Hematopoietic multipotent progenitor cell treated with erythropoietin and hydrocortisone succinate and interleukin-3 and kit ligand, for 17 days (in vitro differentiated cells): ENCODE results near the gene TCEA2.

Experiments used
- DNase-seq: peaks from one replicate; pipeline ENCODE4 v3.0.0-alpha.2; 2015; ENCODE audit warnings: low spot score

TCEA2 gene

DNA sequence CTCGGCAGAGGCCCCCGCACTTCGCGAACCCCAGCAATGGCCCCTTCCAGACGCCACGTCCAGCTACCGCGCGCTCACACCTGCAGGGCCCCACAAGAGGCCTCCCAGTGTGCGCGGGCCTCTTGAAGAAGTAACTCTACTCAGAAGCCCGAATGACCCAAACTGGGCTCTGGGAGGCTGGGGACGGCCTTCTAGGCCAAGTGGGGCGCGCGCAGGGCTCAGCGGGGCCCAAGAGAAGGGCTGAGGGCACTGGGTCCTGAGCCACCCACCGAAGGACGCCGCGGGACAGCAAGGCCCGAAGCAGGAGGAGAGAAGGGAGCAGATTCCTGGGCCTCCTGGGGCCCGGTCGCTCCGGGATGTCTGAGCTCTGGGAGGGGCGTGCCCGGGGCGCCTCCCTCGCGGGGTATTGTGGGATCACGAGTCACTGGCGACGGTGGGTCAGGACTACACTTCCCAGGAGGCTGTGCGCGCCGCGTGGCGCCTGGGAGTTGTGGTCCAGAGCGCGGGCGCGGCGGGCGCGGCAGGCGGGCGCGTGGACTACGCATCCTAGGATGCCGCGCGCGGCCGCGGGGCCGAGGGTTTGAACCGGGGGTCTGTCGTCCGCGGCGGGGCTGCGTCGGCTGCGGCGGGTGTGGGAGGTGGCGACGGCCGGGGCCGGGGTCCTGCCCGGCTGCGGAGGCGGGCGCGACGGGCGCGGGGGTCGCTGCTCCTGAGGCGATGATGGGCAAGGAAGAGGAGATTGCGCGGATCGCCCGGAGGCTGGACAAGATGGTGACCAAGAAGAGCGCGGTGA, at the start of gene TCEA2:
TCEA2 (plus strand) TSS at position 603 of the 793 bp plus-strand sequence; CDS start at position 718, 115 bp downstream.
- DNase-seq: peak; percentile 79

DNA sequence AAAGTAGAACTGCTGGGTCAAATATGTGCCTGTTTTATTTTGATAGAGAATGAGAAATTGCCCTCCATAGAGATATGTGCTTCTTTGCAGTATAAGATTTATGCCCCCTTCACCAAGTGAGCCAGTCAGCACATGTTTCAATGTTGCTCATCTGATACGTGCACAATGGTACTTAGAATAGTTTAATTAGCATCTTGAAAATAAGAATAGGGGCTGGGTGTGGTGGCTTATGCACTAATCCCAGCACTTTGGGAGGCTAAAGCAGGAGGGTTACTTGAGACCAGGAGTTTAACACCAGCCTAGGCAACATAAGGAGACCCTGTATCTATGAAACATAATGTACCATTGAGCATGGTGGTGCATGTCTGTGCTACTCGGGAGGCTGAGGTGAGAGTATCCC, 47.4 kb upstream of the TCEA2 start:
- DNase-seq: no peak

DNA sequence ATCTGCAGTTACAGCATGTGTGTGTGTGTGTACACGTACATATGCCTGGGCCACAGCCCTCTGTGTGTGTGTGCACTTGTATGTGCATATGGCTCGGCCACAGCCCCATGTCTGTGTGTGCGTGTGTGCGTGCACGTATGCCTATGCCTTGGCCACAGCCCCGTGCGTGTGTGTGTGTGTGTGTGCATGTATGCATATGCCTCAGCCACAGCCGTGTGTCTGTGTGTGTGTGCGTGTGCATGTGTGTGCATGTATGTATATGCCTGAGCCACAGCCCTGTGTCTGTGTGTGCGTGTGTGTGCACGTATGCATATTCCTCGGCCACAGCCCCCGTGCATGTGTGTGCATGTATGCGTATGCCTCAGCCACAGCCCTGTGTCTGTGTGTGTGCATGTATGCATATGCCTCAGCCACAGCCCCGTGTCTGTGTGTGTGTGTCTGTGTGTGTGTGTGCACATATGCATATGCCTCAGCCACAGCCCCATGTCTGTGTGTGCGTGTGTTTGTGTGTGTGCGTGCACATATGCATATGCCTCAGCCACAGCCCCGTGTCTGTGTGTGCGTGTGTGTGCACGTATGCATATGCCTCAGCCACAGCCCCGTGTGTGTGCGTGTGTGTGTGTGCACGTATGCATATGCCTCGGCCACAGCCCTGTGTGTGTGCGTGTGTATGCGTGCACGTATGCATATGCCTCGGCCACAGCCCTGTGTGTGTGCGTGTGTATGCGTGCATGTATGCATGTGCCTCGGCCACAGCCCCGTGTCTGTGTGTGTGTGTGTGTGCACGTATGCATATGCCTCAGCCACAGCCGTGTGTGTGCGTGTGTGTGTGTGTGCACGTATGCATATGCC, 41.6 kb upstream of the TCEA2 start:
- no peak for DNase-seq

DNA sequence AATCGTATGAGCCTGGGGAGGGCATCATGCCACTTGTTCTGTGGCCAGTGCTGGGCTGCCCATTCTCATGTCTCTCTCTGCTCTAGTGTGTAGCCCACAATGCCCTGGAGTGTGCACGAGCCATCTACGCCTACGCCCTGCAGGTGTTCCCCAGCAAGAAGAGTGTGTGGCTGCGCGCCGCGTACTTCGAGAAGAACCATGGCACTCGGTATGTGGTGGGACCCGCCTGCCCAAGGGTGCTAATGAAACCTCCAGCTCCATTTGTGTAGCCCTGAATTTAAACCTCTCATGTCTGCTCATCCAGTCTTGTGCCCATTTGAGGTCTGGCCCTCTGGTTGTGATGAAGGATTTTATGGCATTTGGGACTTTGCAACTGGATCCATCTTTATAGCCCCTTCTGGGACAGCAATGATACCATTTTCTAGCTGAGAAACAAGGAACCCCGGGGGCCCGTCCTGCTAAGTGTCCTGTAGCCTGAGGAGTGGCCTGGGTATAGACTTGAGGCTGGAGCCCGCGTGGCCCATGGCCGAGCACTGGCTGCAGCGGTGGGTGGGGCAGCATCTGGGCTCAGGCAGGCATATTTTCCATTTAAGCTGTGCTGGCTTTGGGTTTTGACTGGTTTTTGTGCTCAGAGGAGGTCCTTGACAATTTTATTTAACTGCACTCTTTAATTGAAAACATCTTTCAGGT, 40.2 kb upstream of the TCEA2 start:
- DNase-seq: no peak

DNA sequence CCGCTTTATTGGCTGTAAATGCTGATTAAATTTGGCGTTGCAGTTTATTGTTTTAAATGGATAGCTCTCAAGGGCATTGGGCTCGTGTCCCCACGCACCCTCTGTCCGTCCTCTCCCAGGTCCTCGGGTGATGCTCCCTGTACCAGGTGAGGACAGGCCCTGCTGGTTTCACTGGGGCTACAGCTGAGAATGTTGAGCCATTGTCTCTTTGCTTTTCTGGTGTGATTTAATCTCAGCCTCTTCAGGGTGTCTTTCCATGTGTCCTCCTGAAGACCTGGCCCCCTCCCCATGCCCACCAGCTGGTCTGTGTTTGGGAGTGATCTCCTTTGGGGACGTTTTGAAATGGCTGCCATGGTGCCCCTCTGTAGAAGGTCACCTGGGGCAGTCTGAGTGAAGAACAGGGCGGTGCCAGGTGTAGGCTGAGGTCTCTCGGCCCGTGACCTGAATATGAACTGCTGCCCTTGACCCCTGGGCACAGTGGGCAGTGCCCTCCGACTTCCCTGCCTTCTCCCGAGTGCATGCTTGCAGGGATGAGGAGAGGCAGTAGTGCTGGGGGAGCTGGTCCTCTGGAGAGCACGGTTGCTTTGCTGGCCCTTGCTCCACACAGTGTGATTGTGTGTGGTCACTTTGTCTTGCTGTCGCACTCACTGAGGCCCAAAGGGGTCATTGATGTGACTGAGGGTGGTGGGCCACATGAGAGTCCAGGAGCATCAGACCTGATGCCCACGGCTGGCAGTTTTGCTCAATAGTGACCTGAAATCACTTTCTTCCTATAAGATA, 39.4 kb upstream of the TCEA2 start:
- DNase-seq: no peak

DNA sequence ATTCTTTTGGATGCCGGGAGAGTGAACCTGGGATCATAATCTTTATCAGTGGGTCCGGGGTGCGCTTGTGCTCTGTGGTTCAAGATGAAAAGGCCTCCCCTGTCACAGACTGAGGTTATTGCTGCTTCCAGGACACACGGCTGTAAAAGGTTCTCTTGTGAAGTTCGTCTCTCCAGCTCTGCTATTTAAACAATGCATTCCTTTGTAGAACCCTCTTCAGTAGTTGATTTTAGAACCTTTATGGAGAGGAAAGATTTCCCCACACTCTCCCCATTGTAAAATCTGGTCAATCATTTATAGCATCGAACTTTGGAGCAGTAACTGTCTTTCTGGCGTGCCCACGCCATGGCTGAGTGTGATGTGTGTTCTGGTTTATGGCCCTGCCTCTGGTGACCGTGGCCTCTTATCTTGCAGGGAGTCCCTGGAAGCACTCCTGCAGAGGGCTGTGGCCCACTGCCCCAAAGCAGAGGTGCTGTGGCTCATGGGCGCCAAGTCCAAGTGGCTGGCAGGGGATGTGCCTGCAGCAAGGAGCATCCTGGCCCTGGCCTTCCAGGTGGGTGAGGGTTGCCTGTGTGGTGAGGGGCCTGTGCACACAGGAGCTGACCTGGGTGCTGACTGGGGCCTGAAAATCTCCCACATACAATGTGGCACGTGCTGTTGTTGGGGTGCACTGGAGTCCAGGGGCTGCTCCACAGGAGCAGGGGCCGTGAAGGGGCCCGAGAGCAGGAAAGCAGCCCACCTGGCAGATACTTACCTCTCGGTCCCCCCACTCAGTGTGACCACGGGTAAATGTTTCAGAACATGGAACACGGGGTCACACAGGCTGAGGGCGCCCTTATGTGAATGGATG, 38.6 kb upstream of the TCEA2 start:
- DNase-seq: no peak

DNA sequence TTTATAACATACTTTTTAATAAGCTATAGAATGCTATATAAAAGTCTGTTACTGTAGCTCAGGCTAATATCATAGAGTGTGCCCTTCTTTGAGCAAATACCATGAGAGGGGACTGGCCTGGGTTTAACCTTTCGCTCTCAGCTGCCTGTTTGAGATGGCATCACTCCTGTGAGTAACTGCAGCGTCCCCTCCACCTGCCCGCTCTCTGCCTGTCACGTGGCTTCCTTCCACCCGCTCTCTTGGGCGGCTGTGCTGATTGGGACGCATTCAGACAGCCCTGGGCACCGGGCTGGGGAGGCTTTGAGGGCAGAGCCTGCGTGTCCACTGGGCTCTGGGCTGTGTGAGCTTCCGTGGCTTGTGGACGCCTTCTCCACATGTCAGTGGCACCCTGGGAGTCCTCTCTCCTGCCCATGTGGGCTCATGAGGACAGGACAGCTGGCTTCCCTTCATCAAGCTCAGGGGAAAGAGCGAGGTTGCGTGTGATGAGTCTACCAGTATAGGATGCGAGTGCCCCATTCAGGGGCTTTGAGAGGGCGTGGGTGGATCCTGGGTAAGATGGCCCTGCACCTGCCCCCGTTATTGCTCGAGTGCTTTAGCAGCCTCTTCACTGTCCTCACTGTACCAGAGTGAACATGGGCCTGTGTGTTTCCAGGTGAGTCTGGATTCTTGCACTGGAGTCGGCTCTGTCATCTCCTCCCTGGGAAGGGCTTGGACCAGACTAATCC, 37.7 kb upstream of the TCEA2 start:
- DNase-seq: no peak

DNA sequence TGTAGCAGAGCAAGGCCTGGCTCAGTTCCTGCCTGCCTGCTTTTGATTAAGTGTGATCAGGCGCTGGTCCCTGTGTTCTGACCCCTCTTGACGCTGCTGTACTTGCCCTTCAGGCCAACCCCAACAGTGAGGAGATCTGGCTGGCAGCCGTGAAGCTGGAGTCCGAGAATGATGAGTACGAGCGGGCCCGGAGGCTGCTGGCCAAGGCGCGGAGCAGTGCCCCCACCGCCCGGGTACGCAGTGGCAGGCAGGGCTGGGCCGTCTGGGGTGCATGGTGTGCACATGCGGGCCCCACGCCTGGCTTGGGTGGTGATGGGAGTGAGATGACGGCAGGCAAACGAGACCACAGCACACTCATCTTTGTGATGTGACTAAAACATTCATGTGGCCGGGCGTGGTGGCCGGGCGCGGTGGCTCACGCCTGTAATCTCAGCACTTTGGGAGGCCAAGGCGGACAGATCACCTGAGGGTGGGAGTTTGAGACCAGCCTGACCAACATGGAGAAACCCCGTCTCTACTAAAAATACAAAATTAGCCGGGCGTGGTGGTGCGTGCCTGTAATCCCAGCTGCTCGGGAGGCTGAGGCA, 37.1 kb upstream of the TCEA2 start:
- DNase-seq: no peak

DNA sequence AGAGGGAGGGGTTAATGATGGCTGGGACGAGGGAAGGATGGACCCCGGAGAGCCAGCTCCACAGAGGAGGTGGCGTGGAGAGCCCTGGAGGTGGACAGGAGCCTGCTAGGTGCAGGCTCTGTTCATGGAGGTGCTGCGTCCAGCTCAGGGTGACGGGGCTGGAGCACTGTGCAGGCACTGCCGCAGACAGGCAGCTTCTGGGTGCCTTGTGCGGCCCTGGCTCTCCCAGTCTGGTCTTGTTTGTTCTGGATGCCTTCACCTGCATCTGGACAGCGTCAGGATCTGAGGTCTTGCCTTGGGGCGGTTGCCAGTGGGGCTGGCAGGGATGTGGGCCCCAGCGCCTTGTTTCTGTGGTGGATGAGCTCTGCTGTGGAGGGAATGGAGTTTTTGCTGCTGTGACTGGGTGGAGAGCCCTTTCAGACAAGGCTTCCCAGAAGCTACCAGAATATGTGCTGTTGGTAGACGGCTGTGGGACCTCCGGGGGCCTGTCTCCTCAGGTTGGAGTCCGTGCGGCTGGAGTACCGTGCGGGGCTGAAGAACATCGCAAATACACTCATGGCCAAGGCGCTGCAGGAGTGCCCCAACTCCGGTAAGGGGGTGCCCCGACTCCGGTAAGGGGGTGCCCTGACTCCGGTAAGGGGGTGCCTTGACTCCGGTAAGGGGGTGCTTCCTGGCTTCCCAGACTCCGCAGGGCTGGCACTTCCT, 34.9 kb upstream of the TCEA2 start:
- DNase-seq: no peak

DNA sequence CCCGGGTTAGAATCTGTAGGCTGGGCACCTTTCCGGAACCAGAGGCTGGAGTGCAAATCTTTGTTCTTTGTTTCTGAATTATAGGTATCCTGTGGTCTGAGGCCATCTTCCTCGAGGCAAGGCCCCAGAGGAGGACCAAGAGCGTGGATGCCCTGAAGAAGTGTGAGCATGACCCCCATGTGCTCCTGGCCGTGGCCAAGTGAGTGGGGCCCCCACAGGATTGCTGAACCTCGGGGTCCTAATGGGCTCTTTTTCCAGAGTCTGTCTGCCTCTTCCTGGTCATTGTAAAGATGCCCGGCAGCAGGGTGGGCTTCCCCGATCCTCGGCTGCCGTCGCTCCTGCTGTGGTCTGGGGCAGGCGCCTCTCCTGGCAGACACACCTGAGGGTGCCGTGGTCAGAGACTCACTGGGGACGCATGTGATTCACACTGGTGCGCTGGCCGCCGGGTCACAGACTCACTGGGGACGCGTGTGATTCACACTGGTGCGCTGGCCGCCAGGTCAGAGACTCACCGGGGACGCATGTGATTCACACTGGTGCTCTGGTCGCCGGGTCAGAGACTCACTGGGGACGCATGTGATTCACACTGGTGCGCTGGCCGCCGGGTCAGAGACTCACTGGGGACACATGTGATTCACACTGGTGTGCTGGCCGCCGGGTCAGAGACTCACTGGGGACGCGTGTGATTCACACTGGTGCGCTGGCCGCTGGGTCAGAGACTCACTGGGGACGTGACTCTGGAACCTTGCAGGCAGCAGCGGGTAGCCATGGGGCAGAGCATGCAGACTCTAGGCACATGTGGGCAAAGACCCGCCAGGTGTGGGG, 33.5 kb upstream of the TCEA2 start:
- no peak for DNase-seq

DNA sequence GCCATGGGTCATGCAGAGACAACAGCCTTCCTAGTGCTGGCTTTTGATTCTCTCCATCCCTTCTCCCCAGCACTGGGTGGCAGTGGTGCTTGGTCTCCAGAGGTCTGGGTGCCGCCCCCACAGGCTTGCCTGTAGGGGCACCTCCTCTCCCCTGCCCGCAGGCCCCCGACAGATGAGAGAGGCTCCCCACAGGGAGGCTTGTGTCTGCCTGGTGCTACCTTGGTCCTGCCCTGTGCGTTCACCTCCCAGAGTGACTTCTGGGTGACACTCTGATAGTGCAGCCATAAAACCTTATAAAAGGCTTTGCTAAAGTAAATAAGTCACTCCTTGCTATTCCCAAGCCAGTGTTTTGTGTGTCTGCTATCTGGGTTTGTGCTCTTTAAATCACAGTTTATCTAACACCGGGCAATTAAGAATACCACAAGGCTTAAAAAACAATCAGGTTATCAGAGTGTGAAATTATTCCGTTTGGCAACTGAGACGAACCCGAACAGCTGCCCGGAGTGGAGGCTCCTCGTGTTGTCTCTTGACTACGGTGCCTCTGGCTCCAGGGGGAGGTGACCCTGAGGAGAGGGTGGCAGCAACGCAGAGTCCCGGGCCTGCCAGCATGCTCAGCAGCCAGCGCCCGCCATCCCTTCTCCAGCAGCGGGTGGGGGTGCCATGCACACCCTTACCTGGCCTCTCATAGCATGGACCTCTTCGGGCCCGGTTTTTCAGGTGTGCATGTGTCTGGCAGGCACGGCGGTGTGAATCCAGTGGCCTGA, 32.4 kb upstream of the TCEA2 start:
- no peak for DNase-seq

DNA sequence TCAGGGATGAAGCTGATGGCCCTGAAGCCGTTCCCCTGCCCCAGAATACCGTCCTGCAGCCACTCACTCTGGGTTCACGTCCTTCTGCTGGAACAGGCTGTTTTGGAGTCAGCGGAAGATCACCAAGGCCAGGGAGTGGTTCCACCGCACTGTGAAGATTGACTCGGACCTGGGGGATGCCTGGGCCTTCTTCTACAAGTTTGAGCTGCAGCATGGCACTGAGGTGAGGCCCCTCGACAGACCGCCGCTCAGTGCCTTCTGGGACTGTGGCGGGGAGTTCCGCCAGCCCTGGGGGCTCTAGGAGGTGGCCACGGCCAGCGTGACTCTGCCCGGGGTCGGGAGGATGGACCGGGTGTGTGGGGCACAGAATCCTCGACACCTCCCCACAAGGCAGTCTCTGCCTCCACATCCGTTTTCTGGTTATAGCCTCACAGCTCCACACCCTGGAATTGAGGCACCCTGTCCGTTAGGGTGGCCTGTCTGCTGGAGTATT, 31.1 kb upstream of the TCEA2 start:
- DNase-seq: no peak

DNA sequence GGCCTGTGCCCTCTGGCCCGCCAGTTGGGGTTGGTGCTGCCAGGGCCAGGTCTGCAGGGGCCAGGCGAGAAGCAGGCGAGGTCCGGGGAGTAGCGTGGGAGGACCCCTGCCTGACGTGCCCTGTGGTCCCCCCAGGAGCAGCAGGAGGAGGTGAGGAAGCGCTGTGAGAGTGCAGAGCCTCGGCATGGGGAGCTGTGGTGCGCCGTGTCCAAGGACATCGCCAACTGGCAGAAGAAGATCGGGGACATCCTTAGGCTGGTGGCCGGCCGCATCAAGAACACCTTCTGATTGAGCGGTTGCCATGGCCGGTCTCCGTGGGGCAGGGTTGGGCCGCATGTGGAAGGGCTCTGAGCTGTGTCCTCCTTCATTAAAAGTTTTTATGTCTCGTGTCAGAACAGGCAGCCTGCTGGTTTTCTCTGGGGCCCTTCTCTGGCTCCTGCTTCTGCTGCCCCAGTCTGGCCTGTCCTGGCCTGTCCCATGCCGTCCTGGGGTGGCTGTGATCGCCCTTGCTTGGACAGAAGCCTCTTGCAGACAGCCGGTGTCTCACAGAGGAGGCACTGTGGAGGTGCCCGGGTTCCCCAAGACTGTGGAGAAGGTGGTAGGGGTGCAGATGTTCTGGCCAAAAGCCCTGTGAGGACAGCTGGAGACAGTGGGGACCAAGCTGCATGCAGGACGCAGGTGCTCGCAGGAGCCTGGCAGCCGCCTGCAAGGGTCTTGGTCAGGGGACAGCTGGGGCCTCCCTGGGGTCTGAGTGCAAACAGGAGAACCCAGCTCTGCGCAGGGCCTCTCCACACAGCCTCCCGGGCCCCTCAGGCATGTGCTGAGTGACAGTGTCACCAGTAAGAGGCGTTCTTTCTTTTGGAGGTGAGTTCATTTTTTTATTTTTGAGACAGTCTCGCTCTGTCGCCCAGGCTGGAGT, 30.0 kb upstream of the TCEA2 start:
- DNase-seq: no peak

DNA sequence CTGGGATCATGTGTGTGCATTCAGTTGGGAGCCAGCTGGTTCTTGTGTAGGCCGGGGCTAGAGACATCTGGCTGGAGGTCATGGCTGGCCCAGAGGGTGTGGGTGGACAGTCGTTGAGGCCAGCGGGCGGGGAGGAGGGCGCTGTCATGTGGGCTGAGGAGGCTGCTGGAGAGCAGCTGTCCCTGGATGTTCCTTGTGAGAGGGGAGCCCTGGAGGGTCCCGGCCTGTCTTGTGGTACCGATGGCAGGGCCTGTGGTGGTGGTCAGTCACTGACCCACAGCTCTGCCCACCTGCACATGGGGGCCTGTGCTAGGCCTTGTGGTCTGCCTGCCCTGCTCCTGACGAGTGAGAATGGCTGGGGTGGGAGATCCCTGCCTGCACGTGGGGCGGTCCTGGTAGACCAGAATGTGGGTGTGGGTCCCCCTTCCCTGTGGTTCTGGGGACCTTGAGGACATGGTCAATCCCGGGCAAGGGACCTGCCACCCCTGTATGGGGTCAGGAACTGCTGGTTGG, 29.0 kb upstream of the TCEA2 start:
- DNase-seq: no peak

DNA sequence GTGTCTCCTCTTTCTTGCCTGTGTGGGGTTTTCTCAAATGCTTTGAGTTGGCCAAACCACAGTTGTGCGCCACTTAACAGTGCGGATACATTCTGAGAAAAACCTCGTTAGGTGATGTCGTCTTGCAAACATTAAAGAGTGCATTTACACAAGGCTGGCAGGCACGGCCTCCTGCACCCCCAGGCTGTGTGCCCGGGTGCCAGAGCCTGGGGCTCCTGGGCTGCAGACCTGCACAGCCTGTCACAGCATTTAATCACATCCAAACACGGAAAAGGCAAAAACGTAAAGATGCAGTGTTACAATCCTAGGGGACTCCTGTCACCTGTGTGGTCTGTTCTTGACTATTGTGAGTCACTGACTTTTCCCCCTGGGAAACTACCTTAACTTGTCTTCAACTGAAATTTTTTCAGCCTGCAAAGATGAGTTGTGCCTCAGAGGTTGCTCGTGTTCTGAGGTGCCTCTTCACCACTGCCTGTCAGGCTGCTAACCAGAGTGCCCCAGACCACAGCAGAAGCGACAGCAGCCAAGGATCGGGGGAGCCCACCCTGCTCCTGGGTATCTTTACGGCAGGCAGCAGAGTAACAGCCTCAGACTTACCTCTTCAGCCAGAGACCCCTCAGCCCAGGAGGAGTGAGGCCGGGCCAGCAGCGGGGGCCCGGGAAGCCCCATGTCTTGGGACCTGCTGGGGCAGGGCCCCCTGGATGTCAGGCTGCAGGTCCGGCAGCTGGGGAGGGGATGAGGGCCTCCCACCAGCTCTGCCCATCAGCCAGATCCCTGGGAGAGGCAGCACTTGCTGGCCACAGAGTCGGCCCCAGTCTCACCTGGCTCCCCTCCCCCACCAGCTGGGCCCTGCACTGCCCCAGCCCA, 27.7 kb upstream of the TCEA2 start:
- no peak for DNase-seq
